ENCODE data around the gene KL.

The KL gene

GRCh38 chr13:33087790-33088189 lies 71.6 kb downstream of the KL start:
- no peak for DNase-seq

GRCh38 chr13:33089311-33089710 lies 73.1 kb downstream of the KL start:
- no peak for DNase-seq

- DNase-seq = no peak
These were observed 74.7 kb downstream of the KL start for GRCh38 chr13:33090755-33091414.

GRCh38 chr13:33091415-33091774 lies 75.2 kb downstream of the KL start:
- no peak for DNase-seq

GRCh38 chr13:33092073-33092987 lies 76.1 kb downstream of the KL start:
- no peak for DNase-seq

GRCh38 chr13:33096886-33097605 lies 80.8 kb downstream of the KL start:
- no peak for DNase-seq

- DNase-seq = no peak
These were observed 83.6 kb downstream of the KL start for GRCh38 chr13:33099860-33100259.

GRCh38 chr13:33100886-33101285 lies 84.7 kb downstream of the KL start:
- DNase-seq = no peak

- no peak for DNase-seq
These were observed 85.6 kb downstream of the KL start for GRCh38 chr13:33101835-33102234.

- no peak for DNase-seq
These were observed 87.2 kb downstream of the KL start for GRCh38 chr13:33103457-33103856.

GRCh38 chr13:33105387-33106005 lies 89.3 kb downstream of the KL start:
- DNase-seq = no peak

GRCh38 chr13:33106656-33107360 lies 90.6 kb downstream of the KL start:
- DNase-seq = no peak

GRCh38 chr13:33107361-33107760 lies 91.1 kb downstream of the KL start:
- DNase-seq = no peak

GRCh38 chr13:33108620-33109019 lies 92.4 kb downstream of the KL start:
- DNase-seq = no peak

GRCh38 chr13:33109271-33109697 lies 93.1 kb downstream of the KL start:
- no peak for DNase-seq

- no peak for DNase-seq
These were observed 93.6 kb downstream of the KL start for GRCh38 chr13:33109801-33110200.

GRCh38 chr13:33110386-33110712 lies 94.1 kb downstream of the KL start:
- DNase-seq = no peak

GRCh38 chr13:33110713-33111413 lies 94.6 kb downstream of the KL start:
- no peak for DNase-seq

GRCh38 chr13:33111414-33112110 lies 95.3 kb downstream of the KL start:
- no peak for DNase-seq

GRCh38 chr13:33112766-33113165 lies 96.5 kb downstream of the KL start:
- DNase-seq = no peak

- DNase-seq = no peak
These were observed 97.9 kb downstream of the KL start for GRCh38 chr13:33114146-33114545.

Measured in amniotic stem cell (primary cell).